Smooth muscle cell (in vitro differentiated cells): ENCODE data around the gene BAZ2A. TPM values are rescaled to one million over a fixed set of nuclear protein-coding genes. Genes with fewer than 3 reads are reported as not detected.

Source experiments
- DNase-seq: peaks from one replicate; lab custom pipeline; 2025; ENCODE audit not compliant: unreplicated experiment; lab: John Stamatoyannopoulos, UW
- H2AFZ ChIP-seq: fragments of 200-600 bp; sonication (generic); 2 replicates; pipeline ENCODE4 v1.6.0; 2016; ENCODE audit warnings: antibody characterized with exemption, low read depth, mild to moderate bottlenecking
- H3F3A ChIP-seq: fragments of 200-600 bp; sonication (generic); 2 replicates; pipeline ENCODE4 v1.6.0; 2017; ENCODE audit warnings: antibody characterized with exemption, low read depth
- H3K27ac ChIP-seq: fragments of 200-600 bp; sonication (generic); 2 replicates; pipeline ENCODE4 v1.5.1; 2016; ENCODE audit warnings: low read depth, mild to moderate bottlenecking
- H3K27me3 ChIP-seq: fragments of 200-600 bp; sonication (generic); 2 replicates; pipeline ENCODE4 v1.6.1; 2016; ENCODE audit warnings: low read depth, mild to moderate bottlenecking
- H3K36me3 ChIP-seq: fragments of 200-600 bp; sonication (generic); 2 replicates; pipeline ENCODE4 v1.5.1; 2016; ENCODE audit warnings: low read depth
- H3K4me1 ChIP-seq: fragments of 200-600 bp; sonication (generic); 2 replicates; pipeline ENCODE4 v1.5.1; 2016; ENCODE audit warnings: low read depth
- H3K4me2 ChIP-seq: fragments of 200-600 bp; sonication (generic); 2 replicates; pipeline ENCODE4 v1.6.0; 2016; ENCODE audit warnings: mild to moderate bottlenecking
- H3K4me3 ChIP-seq: fragments of 200-600 bp; sonication (generic); 2 replicates; pipeline ENCODE4 v1.5.1; 2016; ENCODE audit warnings: mild to moderate bottlenecking
- H3K79me2 ChIP-seq: fragments of 200-600 bp; sonication (generic); 2 replicates; pipeline ENCODE4 v1.6.0; 2016; ENCODE audit warnings: low read depth, mild to moderate bottlenecking
- H3K9ac ChIP-seq: fragments of 200-600 bp; sonication (generic); 2 replicates; pipeline ENCODE4 v1.6.0; 2016; ENCODE audit warnings: low read depth
- H3K9me3 ChIP-seq: fragments of 200-600 bp; sonication (generic); replicated peaks from 2 replicates; pipeline ENCODE4 v1.5.1; 2016; ENCODE audit warnings: low read depth
- H4K20me1 ChIP-seq: fragments of 200-600 bp; sonication (generic); 2 replicates; pipeline ENCODE4 v1.6.0; 2016; ENCODE audit warnings: low read depth
- WGBS: methylation state at CpG from one replicate; pipeline ENCODE4 v1.1.7; 2016; ENCODE audit warnings: low lambda C conversion rate; 5-methylcytosine and 5-hydroxymethylcytosine counted together
- polyA plus RNA-seq: library from polyadenylated mRNA; unstranded; fragments of >200 nt; fragmentation: Nextera tagmentation; extraction: Ambion mirVana; gene quantifications from 2 replicates; pipeline ENCODE4 v1.2.1, GENCODE V29; 2016
- total RNA-seq: library from RNA; depleted of rRNA; stranded (reverse); fragments of >200 nt; gene quantifications from 2 replicates; pipeline ENCODE4 v1.2.3, GENCODE V29; 2014
- TF ChIP-seq, protein P1 (sequence below): fragments of 200-600 bp; sonication (generic); IDR thresholded peaks from 2 replicates; pipeline ENCODE4 v1.5.1; 2017; ENCODE audit warnings: borderline replicate concordance, mild to moderate bottlenecking, antibody characterized with exemption; ENCODE audit not compliant: insufficient read depth, poor library complexity, severe bottlenecking

BAZ2A gene
- total and polyA plus RNA-seq, 2 experiments from 2014 or later: 26.2 to 34.1 TPM

DNA sequence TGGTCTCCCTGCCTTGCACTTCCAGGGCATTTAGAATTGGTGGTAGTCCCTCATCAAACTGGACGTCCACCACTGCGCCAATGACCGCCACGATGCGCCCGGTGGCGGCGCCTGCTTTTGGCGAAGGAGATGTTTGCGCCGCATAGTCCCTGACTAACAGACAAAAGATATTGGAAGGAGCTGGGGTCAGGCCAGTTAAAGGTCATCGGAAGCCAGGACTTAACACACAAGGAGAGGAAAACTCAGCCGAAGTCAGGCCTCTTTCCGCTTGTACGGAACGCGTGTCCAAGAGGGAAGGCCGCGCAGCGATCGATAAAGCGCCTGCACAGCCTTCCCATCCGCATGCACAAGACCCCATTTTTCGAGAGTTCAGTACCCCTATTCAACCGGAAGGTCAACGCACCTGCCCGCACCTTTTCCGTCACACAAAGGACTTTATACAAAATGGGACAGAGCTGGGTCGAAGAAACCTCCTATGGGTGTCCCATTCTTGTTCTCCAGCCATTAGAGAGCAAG, 15.1 kb upstream of the BAZ2A start:
- peaks cover 49% of the 10 kb centered on the region for H4K20me1 ChIP-seq
- DNase-seq: no peak
- H3K79me2 ChIP-seq: peaks cover 45% of the 10 kb centered on the region
- H3K36me3 ChIP-seq: peaks cover 3% of the 10 kb centered on the region
- no peaks in the 10 kb centered on the region for H3K27me3 ChIP-seq
- TF ChIP-seq, protein P1, sequence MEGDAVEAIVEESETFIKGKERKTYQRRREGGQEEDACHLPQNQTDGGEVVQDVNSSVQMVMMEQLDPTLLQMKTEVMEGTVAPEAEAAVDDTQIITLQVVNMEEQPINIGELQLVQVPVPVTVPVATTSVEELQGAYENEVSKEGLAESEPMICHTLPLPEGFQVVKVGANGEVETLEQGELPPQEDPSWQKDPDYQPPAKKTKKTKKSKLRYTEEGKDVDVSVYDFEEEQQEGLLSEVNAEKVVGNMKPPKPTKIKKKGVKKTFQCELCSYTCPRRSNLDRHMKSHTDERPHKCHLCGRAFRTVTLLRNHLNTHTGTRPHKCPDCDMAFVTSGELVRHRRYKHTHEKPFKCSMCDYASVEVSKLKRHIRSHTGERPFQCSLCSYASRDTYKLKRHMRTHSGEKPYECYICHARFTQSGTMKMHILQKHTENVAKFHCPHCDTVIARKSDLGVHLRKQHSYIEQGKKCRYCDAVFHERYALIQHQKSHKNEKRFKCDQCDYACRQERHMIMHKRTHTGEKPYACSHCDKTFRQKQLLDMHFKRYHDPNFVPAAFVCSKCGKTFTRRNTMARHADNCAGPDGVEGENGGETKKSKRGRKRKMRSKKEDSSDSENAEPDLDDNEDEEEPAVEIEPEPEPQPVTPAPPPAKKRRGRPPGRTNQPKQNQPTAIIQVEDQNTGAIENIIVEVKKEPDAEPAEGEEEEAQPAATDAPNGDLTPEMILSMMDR: no peak
- H3K9me3 ChIP-seq: no peaks in the 10 kb centered on the region
- under 1% methylated on average over 29 of the region's 29 CpGs for WGBS
- peak overlapping the region; percentile 85 for H3K4me2 ChIP-seq
- H3K4me3 ChIP-seq: peak overlapping the region; percentile 76
- H3K9ac ChIP-seq: peak overlapping the region; percentile 83
- H2AFZ ChIP-seq: no peak overlapping the region
- peaks cover 6% of the 10 kb centered on the region for H3K4me1 ChIP-seq
- peak overlapping the region; percentile 36 for H3K27ac ChIP-seq
- H3F3A ChIP-seq: peaks cover 12% of the 10 kb centered on the region

DNA sequence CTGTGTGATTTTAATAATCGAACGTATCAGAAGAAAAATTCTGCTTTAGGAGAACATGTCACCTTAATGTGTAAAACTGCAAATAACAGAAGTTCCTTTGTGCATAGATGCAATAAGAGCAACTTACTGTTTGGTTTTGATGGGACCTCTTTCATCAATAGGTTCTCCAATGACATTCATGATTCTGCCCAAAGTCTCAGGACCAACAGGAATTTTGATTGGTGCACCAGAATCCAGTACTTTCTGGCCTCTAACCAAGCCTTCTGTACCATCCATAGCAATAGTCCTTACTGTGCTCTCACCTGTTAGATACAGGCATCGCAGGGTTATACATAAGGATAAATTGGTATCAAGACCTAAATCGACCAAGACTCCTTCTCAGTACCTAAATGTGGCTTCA, 14.5 kb upstream of the BAZ2A start:
- Histone ChIP-seq H3K4me1 (peaks cover 6% of the 10 kb centered on the region), H3K27me3 (no peaks in the 10 kb centered on the region), H3K27ac (peak overlapping the region; percentile 42), H3F3A (peaks cover 15% of the 10 kb centered on the region), H2AFZ (no peak overlapping the region), H3K9me3 (no peaks in the 10 kb centered on the region), H3K36me3 (peaks cover 3% of the 10 kb centered on the region), H4K20me1 (peaks cover 49% of the 10 kb centered on the region), H3K9ac (peak overlapping the region; percentile 83), H3K79me2 (peaks cover 45% of the 10 kb centered on the region), H3K4me2 (peak overlapping the region; percentile 85), H3K4me3 (peak overlapping the region; percentile 76)
- DNase-seq: no peak
- WGBS: 67% methylated on average over 4 of the region's 4 CpGs
- TF ChIP-seq, protein P1: no peak

DNA sequence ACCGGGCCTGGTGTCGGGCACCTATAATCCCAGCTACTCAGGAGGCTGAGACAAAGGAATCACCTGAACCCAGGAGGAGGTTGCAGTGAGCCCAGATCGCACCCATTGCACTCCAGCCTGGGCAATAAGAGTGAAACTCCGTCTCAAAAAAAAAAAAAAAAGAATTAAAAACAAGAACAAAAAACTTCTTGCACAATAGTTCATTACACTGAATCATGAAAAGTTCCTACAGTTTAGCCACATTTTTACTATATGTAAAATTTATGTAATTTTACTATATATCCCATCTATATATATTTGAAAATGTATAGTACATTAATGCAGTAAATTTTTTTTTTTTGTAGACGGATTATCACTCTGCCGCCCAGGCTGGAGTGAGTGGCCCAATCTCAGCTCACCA, 11.1 kb upstream of the BAZ2A start:
- TF ChIP-seq, protein P1: no peak
- Histone ChIP-seq H3K9me3 (no peaks in the 10 kb centered on the region), H3K9ac (no peak overlapping the region), H3K36me3 (peaks cover 3% of the 10 kb centered on the region), H3K27me3 (no peaks in the 10 kb centered on the region), H4K20me1 (peaks cover 49% of the 10 kb centered on the region), H3K4me2 (no peak overlapping the region), H3K79me2 (peaks cover 45% of the 10 kb centered on the region), H3K4me3 (no peak overlapping the region), H2AFZ (no peak overlapping the region), H3F3A (peaks cover 40% of the 10 kb centered on the region), H3K4me1 (peaks cover 15% of the 10 kb centered on the region), H3K27ac (no peak overlapping the region)
- WGBS: 100% methylated on average over 6 of the region's 6 CpGs
- no peak for DNase-seq

DNA sequence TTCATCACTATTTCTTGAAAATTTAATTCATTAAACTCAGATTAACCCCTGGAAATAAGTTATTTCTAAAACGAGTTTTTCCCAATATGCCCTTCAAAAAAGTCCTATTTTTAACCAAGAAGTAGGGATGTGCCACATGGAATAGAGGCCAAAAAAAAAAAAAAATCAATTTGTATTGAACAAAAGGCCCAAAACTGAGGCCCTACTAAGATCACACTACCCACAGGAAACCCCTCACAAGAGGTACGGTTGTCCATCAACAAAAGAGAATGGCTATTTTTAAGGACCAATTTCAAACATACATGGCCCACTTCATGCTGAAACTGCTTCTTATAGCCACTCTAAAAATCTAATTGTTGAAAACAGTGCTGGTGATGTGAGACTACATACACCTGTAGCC, 7.5 kb upstream of the BAZ2A start:
- Histone ChIP-seq H3K36me3 (peaks cover 3% of the 10 kb centered on the region), H4K20me1 (peaks cover 42% of the 10 kb centered on the region)

More for the DNA sequence above, 7.5 kb upstream of the BAZ2A start:
- peaks cover 45% of the 10 kb centered on the region for H3K79me2 ChIP-seq
- no peak overlapping the region for H3K4me3 ChIP-seq
- WGBS: 87% methylated on average over 2 of the region's 2 CpGs
- no peak for DNase-seq
- TF ChIP-seq, protein P1: no peak
- H3K4me1 ChIP-seq: peaks cover 28% of the 10 kb centered on the region
- H3K27ac ChIP-seq: peak overlapping the region; percentile 56
- H3F3A ChIP-seq: peaks cover 35% of the 10 kb centered on the region
- H3K27me3 ChIP-seq: no peaks in the 10 kb centered on the region
- no peak overlapping the region for H2AFZ ChIP-seq
- H3K9me3 ChIP-seq: no peaks in the 10 kb centered on the region
- no peak overlapping the region for H3K9ac ChIP-seq
- peak overlapping the region; percentile 14 for H3K4me2 ChIP-seq
